ENCODE data around the gene TIMD4.

TIMD4 gene

GRCh38 chr5:156909180-156909579, 53.8 kb downstream of the TIMD4 start:
- Histone ChIP-seq H3K4me3 (ENCODE audit: low read depth in 1 of 5, low read length in 5 of 5) (no peak overlapping the region), H3K4me1 (ENCODE audit: control insufficient read depth in 5 of 5, insufficient read depth in 5 of 5, low read length in 5 of 5) (peaks cover 0 to 3% (median 0%) of the 10 kb centered on the region in 5 donors), H3K9ac (ENCODE audit: low read length in 5 of 5) (no peak overlapping the region), H3K27me3 (ENCODE audit: control insufficient read depth in 5 of 5, insufficient read depth in 4 of 5, low read length in 5 of 5) (no peaks in the 10 kb centered on the region), H3K36me3 (ENCODE audit: control insufficient read depth in 5 of 5, insufficient read depth in 5 of 5, low read length in 5 of 5) (no peaks in the 10 kb centered on the region), H3K27ac (ENCODE audit: low read depth, low read length) (no peak overlapping the region), H3K9me3 (ENCODE audit: control insufficient read depth in 5 of 5, low read length in 5 of 5) (no peaks in the 10 kb centered on the region)

GRCh38 chr5:156907667-156908066, 55.4 kb downstream of the TIMD4 start:
- Histone ChIP-seq H3K27ac (ENCODE audit: low read depth, low read length) (no peak overlapping the region), H3K27me3 (ENCODE audit: control insufficient read depth in 5 of 5, insufficient read depth in 4 of 5, low read length in 5 of 5) (no peaks in the 10 kb centered on the region), H3K9ac (ENCODE audit: low read length in 5 of 5) (no peak overlapping the region), H3K4me1 (ENCODE audit: control insufficient read depth in 5 of 5, insufficient read depth in 5 of 5, low read length in 5 of 5) (no peaks in the 10 kb centered on the region), H3K9me3 (ENCODE audit: control insufficient read depth in 5 of 5, low read length in 5 of 5) (no peaks in the 10 kb centered on the region), H3K36me3 (ENCODE audit: control insufficient read depth in 5 of 5, insufficient read depth in 5 of 5, low read length in 5 of 5) (no peaks in the 10 kb centered on the region), H3K4me3 (ENCODE audit: low read depth in 1 of 5, low read length in 5 of 5) (no peak overlapping the region)

DNA sequence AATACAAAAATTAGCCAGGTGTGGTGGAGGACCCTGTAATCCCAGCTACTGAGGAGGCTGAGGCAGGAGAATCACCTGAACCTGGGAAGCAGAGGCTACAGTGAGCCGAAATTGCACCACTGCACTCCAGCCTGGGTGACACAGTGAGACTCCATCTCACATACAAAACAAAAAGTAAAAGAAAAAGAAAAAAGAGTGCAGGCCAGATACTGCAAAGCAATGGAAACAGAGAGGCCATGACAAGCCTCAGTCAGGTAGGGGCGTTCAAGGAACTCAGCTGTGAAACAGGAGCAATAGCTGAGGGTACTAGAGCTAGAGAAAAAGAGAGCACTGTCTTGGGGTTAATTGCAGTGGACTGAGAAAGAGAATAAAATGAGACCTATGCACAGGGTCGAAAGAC, 56.2 kb downstream of the TIMD4 start:
- Histone ChIP-seq H3K9ac (ENCODE audit: low read length in 5 of 5) (no peak overlapping the region), H3K9me3 (ENCODE audit: control insufficient read depth in 5 of 5, low read length in 5 of 5) (no peaks in the 10 kb centered on the region), H3K36me3 (ENCODE audit: control insufficient read depth in 5 of 5, insufficient read depth in 5 of 5, low read length in 5 of 5) (no peaks in the 10 kb centered on the region), H3K27me3 (ENCODE audit: control insufficient read depth in 5 of 5, insufficient read depth in 4 of 5, low read length in 5 of 5) (no peaks in the 10 kb centered on the region), H3K27ac (ENCODE audit: low read depth, low read length) (no peak overlapping the region), H3K4me1 (ENCODE audit: control insufficient read depth in 5 of 5, insufficient read depth in 5 of 5, low read length in 5 of 5) (no peaks in the 10 kb centered on the region), H3K4me3 (ENCODE audit: low read depth in 1 of 5, low read length in 5 of 5) (no peak overlapping the region)

GRCh38 chr5:156896546-156896945, 66.5 kb downstream of the TIMD4 start:
- Histone ChIP-seq H3K4me1 (ENCODE audit: control insufficient read depth in 5 of 5, insufficient read depth in 5 of 5, low read length in 5 of 5) (no peaks in the 10 kb centered on the region), H3K27me3 (ENCODE audit: control insufficient read depth in 5 of 5, insufficient read depth in 4 of 5, low read length in 5 of 5) (no peaks in the 10 kb centered on the region), H3K4me3 (ENCODE audit: low read depth in 1 of 5, low read length in 5 of 5) (no peak overlapping the region), H3K27ac (ENCODE audit: low read depth, low read length) (no peak overlapping the region), H3K9me3 (ENCODE audit: control insufficient read depth in 5 of 5, low read length in 5 of 5) (no peaks in the 10 kb centered on the region), H3K36me3 (ENCODE audit: control insufficient read depth in 5 of 5, insufficient read depth in 5 of 5, low read length in 5 of 5) (no peaks in the 10 kb centered on the region), H3K9ac (ENCODE audit: low read length in 5 of 5) (no peak overlapping the region)

DNA sequence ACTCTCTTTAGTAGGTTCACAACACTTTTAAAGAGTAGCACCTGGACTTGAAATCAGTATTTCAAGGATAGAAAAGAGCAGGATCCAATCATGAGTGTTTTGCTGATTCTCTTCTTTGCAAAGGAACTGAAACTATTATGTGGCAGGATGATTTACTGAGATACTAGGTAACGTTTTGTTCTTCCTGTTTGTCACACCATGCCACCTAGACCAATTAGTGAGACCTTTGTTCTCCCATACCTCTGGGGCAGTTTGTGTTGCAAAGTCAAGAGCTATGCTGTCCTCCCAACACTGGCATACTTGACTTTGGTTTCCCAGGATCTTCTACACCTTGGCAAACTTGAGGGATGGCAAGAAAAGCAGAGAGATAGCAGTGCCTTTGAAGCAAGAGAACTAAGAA, 69.5 kb downstream of the TIMD4 start:
- Histone ChIP-seq H3K4me3 (ENCODE audit: low read depth in 1 of 5, low read length in 5 of 5) (no peak overlapping the region), H3K27ac (ENCODE audit: low read depth, low read length) (no peak overlapping the region), H3K9ac (ENCODE audit: low read length in 5 of 5) (no peak overlapping the region), H3K27me3 (ENCODE audit: control insufficient read depth in 5 of 5, insufficient read depth in 4 of 5, low read length in 5 of 5) (no peaks in the 10 kb centered on the region), H3K9me3 (ENCODE audit: control insufficient read depth in 5 of 5, low read length in 5 of 5) (no peaks in the 10 kb centered on the region), H3K4me1 (ENCODE audit: control insufficient read depth in 5 of 5, insufficient read depth in 5 of 5, low read length in 5 of 5) (no peaks in the 10 kb centered on the region), H3K36me3 (ENCODE audit: control insufficient read depth in 5 of 5, insufficient read depth in 5 of 5, low read length in 5 of 5) (no peaks in the 10 kb centered on the region)

- Histone ChIP-seq H3K9me3 (ENCODE audit: control insufficient read depth in 5 of 5, low read length in 5 of 5) (no peaks in the 10 kb centered on the region), H3K4me1 (ENCODE audit: control insufficient read depth in 5 of 5, insufficient read depth in 5 of 5, low read length in 5 of 5) (no peaks in the 10 kb centered on the region), H3K27ac (ENCODE audit: low read depth, low read length) (no peak overlapping the region), H3K9ac (ENCODE audit: low read length in 5 of 5) (no peak overlapping the region), H3K4me3 (ENCODE audit: low read depth in 1 of 5, low read length in 5 of 5) (no peak overlapping the region), H3K36me3 (ENCODE audit: control insufficient read depth in 5 of 5, insufficient read depth in 5 of 5, low read length in 5 of 5) (no peaks in the 10 kb centered on the region), H3K27me3 (ENCODE audit: control insufficient read depth in 5 of 5, insufficient read depth in 4 of 5, low read length in 5 of 5) (no peaks in the 10 kb centered on the region)
Measured at GRCh38 chr5:156892864-156893263, 70.2 kb downstream of the TIMD4 start.

DNA sequence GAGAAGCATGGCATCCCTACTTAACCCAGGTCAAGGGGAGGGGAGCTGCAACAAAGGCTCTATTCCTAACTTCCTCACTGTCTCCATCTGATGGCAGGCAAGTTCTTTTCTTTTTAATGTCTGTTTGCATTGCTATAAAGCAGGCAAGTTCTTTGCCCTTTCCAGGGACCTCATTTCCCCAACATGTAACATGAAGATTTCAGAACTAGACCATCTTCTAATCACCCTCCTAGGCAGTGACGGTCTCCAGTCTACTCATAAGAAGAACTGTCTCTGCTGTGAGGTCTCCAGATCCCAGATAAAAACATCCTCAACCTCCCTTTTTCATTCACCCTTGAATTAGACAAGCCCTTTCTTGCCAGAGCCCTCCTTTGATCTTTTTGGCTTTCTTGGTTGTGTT, 70.8 kb downstream of the TIMD4 start:
- no peaks in the 10 kb centered on the region for H3K36me3 ChIP-seq (ENCODE audit: control insufficient read depth in 5 of 5, insufficient read depth in 5 of 5, low read length in 5 of 5)
- H3K9me3 ChIP-seq (ENCODE audit: control insufficient read depth in 5 of 5, low read length in 5 of 5): no peaks in the 10 kb centered on the region
- H3K9ac ChIP-seq (ENCODE audit: low read length in 5 of 5): no peak overlapping the region
- no peaks in the 10 kb centered on the region for H3K27me3 ChIP-seq (ENCODE audit: control insufficient read depth in 5 of 5, insufficient read depth in 4 of 5, low read length in 5 of 5)
- H3K4me3 ChIP-seq (ENCODE audit: low read depth in 1 of 5, low read length in 5 of 5): no peak overlapping the region
- no peaks in the 10 kb centered on the region for H3K4me1 ChIP-seq (ENCODE audit: control insufficient read depth in 5 of 5, insufficient read depth in 5 of 5, low read length in 5 of 5)
- no peak overlapping the region for H3K27ac ChIP-seq (ENCODE audit: low read depth, low read length)

DNA sequence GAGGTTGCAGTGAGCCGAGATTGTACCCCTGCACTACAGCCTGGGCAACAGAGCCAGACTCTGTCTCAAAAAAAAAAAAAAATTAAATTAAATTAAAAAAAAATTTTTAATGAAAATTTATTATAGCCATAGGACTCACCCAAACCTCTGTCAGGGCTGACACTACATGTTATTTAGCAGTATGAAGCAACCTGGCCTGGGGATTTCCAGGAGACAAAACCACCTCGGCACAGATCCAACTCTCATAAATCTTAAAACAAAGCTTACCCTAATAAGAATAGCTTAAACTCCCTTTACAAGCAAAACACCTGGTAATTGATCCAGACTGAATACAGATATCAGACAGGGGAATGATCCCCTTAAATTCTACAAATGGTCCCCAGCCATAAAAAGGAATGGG, 74.5 kb downstream of the TIMD4 start:
- H3K4me3 ChIP-seq (ENCODE audit: low read depth in 1 of 5, low read length in 5 of 5): no peak overlapping the region

GRCh38 chr5:156883316-156883875, 79.6 kb downstream of the TIMD4 start:
- Histone ChIP-seq H3K27ac (ENCODE audit: low read depth, low read length) (no peak overlapping the region), H3K4me3 (ENCODE audit: low read depth in 1 of 5, low read length in 5 of 5) (no peak overlapping the region), H3K9ac (ENCODE audit: low read length in 5 of 5) (no peak overlapping the region), H3K4me1 (ENCODE audit: control insufficient read depth in 5 of 5, insufficient read depth in 5 of 5, low read length in 5 of 5) (no peaks in the 10 kb centered on the region), H3K9me3 (ENCODE audit: control insufficient read depth in 5 of 5, low read length in 5 of 5) (no peaks in the 10 kb centered on the region), H3K36me3 (ENCODE audit: control insufficient read depth in 5 of 5, insufficient read depth in 5 of 5, low read length in 5 of 5) (no peaks in the 10 kb centered on the region), H3K27me3 (ENCODE audit: control insufficient read depth in 5 of 5, insufficient read depth in 4 of 5, low read length in 5 of 5) (no peaks in the 10 kb centered on the region)

More for the DNA sequence above, 74.5 kb downstream of the TIMD4 start:
- Histone ChIP-seq H3K4me1 (ENCODE audit: control insufficient read depth in 5 of 5, insufficient read depth in 5 of 5, low read length in 5 of 5) (no peaks in the 10 kb centered on the region), H3K27me3 (ENCODE audit: control insufficient read depth in 5 of 5, insufficient read depth in 4 of 5, low read length in 5 of 5) (no peaks in the 10 kb centered on the region), H3K9me3 (ENCODE audit: control insufficient read depth in 5 of 5, low read length in 5 of 5) (no peaks in the 10 kb centered on the region), H3K27ac (ENCODE audit: low read depth, low read length) (no peak overlapping the region), H3K36me3 (ENCODE audit: control insufficient read depth in 5 of 5, insufficient read depth in 5 of 5, low read length in 5 of 5) (no peaks in the 10 kb centered on the region), H3K9ac (ENCODE audit: low read length in 5 of 5) (no peak overlapping the region)

- Histone ChIP-seq H3K27me3 (ENCODE audit: control insufficient read depth in 5 of 5, insufficient read depth in 4 of 5, low read length in 5 of 5) (no peaks in the 10 kb centered on the region), H3K27ac (ENCODE audit: low read depth, low read length) (no peak overlapping the region), H3K36me3 (ENCODE audit: control insufficient read depth in 5 of 5, insufficient read depth in 5 of 5, low read length in 5 of 5) (no peaks in the 10 kb centered on the region), H3K9ac (ENCODE audit: low read length in 5 of 5) (no peak overlapping the region), H3K4me3 (ENCODE audit: low read depth in 1 of 5, low read length in 5 of 5) (no peak overlapping the region), H3K9me3 (ENCODE audit: control insufficient read depth in 5 of 5, low read length in 5 of 5) (no peaks in the 10 kb centered on the region), H3K4me1 (ENCODE audit: control insufficient read depth in 5 of 5, insufficient read depth in 5 of 5, low read length in 5 of 5) (no peaks in the 10 kb centered on the region)
Measured at GRCh38 chr5:156879665-156880285, 83.3 kb downstream of the TIMD4 start.
